NB4 (cell line): ENCODE measurements around the gene RERE.

ENCODE experiments used
- MYC ChIP-seq: IDR thresholded peaks from 2 replicates; pipeline ENCODE4 v1.6.1; 2011; ENCODE audit warnings: low read depth, low read length
- POLR2A ChIP-seq: IDR thresholded peaks from 2 replicates; pipeline ENCODE4 v1.6.1; 2011; ENCODE audit warnings: mild to moderate bottlenecking; ENCODE audit not compliant: insufficient read length; ENCODE audit errors: extremely low read depth
- TF ChIP-seq, protein P1 (sequence below): IDR thresholded peaks from one replicate; pipeline ENCODE4 v1.5.1; 2012; ENCODE audit warnings: low read depth, low read length
- TF ChIP-seq, protein P2 (sequence below): IDR thresholded peaks from 2 replicates; pipeline ENCODE4 v1.6.1; 2011; ENCODE audit warnings: low read depth, low read length

DNA sequence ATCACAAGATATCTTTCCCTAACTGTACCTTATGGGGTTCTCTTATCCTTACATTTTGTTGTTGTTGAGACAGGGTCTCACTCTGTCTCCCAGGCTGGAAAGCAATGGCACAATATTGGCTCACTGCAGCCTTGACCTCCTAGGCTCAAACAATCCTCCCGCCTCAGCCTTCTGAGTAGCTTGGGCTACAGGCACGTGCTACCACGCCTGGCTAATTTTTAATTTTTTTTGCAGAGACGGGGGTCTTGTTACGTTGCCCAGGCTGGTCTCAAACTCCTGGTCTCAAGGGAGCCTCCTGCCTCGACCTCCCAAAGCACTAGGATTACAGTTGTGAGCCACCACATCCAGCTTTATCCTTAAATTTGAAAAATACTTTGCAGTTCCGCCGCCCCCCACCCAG, 10.4 kb downstream of the RERE start:
- TF ChIP-seq, protein P1, sequence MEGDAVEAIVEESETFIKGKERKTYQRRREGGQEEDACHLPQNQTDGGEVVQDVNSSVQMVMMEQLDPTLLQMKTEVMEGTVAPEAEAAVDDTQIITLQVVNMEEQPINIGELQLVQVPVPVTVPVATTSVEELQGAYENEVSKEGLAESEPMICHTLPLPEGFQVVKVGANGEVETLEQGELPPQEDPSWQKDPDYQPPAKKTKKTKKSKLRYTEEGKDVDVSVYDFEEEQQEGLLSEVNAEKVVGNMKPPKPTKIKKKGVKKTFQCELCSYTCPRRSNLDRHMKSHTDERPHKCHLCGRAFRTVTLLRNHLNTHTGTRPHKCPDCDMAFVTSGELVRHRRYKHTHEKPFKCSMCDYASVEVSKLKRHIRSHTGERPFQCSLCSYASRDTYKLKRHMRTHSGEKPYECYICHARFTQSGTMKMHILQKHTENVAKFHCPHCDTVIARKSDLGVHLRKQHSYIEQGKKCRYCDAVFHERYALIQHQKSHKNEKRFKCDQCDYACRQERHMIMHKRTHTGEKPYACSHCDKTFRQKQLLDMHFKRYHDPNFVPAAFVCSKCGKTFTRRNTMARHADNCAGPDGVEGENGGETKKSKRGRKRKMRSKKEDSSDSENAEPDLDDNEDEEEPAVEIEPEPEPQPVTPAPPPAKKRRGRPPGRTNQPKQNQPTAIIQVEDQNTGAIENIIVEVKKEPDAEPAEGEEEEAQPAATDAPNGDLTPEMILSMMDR, result no peak
- TF ChIP-seq POLR2A (no peak), MYC (no peak)
- TF ChIP-seq, protein P2, sequence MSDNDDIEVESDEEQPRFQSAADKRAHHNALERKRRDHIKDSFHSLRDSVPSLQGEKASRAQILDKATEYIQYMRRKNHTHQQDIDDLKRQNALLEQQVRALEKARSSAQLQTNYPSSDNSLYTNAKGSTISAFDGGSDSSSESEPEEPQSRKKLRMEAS, result no peak
